ENCODE results near the gene APCDD1.

APCDD1 gene

GRCh38 chr18:10431680-10432079 is 22.8 kb upstream of the APCDD1 start:
- no peak for DNase-seq

DNA sequence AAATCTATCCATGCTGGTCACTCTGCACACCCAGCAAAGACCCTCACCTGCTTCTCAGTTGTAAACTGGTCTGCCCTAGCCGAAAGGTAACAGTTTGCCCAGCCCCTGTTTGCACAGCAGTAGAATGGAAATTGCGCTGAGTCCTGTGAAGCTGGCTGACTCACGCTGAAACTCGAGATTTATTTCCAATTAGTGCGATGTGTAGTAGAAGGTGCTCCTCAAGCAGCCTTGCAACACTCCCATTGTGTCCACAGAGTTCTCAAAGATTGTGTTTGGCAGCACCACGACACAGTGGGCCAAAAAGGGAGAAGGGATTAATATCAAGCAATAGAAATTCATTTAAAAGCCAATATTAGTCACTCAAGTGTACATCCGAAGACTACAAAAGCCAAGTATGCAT is 21.7 kb upstream of the APCDD1 start:
- DNase-seq = peak in 2 of 58 donors; percentile 15 to 29

GRCh38 chr18:10436160-10436559 is 18.3 kb upstream of the APCDD1 start:
- no peak for DNase-seq

GRCh38 chr18:10437837-10438236 is 16.6 kb upstream of the APCDD1 start:
- DNase-seq = no peak

DNA sequence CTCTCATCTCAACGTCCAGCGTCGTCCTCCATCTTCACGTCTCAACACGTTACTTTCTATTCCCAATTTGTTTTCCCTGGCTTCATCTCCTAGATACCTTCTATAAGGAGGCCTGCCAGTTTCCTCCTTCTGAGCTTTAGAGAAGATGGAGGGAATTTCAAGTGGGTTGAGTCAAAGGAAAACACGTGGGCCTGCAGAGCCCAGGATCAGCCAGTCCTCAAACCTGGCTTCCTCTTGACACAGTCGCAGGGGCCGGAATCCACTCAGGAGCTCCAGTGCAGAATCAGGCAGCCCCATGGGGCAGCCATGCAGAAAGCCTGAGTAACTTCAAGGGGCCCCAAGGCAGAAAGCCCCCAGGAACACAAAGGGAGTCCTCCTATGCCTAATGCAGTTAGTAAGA is 14.5 kb upstream of the APCDD1 start:
- DNase-seq = no peak

- no peak for DNase-seq
Observed at GRCh38 chr18:10440884-10441283, 13.6 kb upstream of the APCDD1 start.

DNA sequence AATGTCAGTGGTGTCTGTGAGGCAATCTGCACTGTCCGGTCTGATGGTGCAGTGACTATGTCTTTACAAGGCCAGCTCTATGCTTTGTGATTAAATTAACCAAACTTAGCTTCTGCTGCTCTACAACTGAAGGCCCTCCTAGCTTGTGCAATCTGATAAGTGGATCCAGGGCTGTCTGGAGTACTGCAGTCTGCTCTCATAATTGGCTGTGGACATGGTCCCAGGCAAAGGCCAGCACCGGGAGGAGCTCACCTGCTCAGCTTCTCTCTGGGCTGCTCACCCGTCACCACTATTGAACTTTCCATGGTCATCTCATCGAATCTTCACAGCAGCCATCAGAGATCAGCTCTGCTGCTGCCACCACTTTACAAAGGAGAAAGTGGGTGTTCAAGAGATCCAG is 13.0 kb upstream of the APCDD1 start:
- DNase-seq = no peak

DNA sequence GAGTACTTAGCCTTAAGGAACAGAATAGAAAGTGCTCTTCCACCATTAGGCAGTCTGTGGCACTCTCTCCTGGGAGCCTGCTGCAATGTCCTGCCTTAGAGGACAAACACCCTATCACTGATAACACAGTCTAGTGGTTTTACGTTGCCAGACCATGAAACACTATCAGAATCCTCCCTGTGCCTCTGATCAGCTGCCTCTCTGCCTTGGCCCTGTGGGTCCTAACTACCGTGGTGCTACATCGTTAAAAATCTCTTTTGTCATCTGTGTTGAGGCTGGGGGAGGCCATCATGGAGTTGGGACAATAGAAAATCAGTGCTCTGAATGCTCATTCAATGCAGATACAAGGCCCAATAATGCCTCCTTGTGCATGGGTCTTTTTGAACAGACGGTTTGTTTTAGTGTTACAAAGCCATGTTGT is 11.9 kb upstream of the APCDD1 start:
- peak in 33 of 58 donors; percentile 9 to 85 (median 52) for DNase-seq

- DNase-seq = peak in 1 of 58 donors; percentile 22
Observed at GRCh38 chr18:10443001-10443400, 11.4 kb upstream of the APCDD1 start.

- DNase-seq = no peak
Observed at GRCh38 chr18:10444314-10445006, 10.0 kb upstream of the APCDD1 start.

DNA sequence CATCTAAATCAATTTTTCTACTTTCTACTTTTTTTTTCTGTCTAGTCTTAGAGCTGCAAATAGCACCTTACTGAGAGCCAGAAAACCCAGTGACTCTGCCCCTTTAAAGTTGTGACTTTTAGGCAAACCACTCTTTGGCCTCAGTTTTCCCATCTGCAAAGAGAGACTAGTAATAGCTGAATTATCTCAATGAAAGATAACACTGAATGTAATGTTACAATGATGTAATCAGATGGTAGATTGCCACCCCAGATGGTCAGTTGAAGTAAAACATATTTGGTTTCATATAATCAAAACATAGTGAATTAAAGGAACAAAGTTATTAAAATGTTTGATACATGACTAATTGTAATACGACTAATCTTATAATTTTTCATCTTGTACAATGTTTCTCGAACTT is 5.0 kb upstream of the APCDD1 start:
- DNase-seq = no peak

GRCh38 chr18:10450986-10451385 is 3.4 kb upstream of the APCDD1 start:
- no peak for DNase-seq

GRCh38 chr18:10453261-10453805 is 1.1 kb upstream of the APCDD1 start:
- DNase-seq = peak in 2 of 58 donors; percentile 56 to 67

GRCh38 chr18:10454681-10455557 is 484 bp downstream of the APCDD1 start:
- peak in 4 of 58 donors; percentile 20 to 40 (median 28) for DNase-seq

DNA sequence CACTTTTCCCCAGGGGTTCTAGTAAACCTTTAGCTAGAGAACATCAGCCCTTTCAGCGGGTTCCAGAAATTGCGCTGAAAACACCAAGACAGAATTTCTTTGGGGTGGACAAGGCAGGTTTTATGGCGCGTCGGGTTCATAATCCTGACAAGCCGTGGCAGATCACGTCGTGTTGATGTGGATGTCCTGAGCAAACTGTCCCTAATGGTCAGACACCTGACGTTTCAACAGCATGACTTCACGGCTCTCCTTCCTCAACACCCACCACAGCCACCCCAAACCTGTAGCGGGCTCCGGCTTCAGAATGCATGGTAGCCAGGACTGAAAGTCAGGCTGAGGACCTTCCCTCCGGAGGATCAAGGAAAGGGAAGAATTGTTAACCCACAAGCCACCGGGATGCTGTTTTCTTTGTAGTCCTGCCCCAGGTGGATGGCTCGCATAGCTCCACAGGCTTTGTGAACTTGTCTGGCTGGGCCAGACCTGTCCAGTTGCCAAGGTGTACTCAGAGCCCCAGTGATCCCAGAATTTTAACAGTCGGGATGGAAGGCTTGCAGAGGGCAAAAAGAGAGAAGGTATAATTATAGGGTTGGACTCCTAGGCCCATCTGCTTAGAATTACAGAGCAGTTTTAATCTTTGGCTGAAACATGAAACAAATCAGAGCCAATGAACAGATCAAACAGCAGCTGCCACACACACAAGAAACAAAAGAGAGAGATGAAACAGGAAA is 1.5 kb downstream of the APCDD1 start:
- no peak for DNase-seq

DNA sequence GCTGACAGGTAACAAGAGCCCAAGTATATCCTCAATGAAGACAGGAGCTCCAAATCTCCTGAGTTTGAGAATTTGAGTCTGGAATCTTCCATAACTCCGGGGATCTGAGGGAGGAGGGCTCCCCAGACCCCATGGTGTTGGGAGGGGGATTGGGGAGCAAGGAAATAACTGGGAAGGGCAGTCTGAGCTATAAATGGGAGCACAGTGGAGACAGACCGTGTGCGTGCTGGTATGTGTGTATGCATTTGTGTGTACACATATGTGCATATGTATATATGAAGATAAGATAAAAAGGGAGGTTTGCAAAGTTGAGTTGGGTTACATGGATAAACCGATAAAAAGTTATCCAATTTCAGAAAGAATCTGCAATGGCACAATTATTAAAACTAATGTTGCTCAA is 2.3 kb downstream of the APCDD1 start:
- no peak for DNase-seq

GRCh38 chr18:10457128-10457527 is 2.7 kb downstream of the APCDD1 start:
- DNase-seq = no peak

DNA sequence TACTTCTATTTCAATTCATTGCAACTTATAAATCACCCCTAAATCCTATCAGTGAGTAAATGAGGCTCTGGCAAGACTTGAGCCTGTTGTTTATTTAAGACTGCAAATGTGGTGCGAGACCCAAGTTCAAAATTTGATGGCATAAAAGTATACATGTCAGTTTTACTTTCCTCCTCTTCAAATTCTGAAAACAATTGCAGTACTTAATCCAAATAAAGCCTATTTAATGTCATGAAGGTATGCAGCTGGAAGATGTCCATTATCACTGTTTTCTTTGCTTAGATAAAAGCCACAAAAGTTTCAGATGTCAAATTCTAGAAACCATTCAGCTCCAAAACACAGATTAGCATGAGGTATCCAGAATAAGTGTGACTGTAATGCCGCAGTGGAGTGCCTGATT is 3.3 kb downstream of the APCDD1 start:
- DNase-seq = no peak

- DNase-seq = no peak
Observed at GRCh38 chr18:10458691-10459090, 4.3 kb downstream of the APCDD1 start.

- DNase-seq = no peak
Observed at GRCh38 chr18:10459587-10459986, 5.2 kb downstream of the APCDD1 start.

GRCh38 chr18:10460414-10461018 is 6.1 kb downstream of the APCDD1 start:
- no peak for DNase-seq
